ENCODE measurements around the gene SUPT16H. TPM values are rescaled to one million over a fixed set of nuclear protein-coding genes. Genes with fewer than 3 reads are reported as not detected.

SUPT16H gene
- total RNA-seq, 1 donor from 2014 or later, result 198 TPM

DNA sequence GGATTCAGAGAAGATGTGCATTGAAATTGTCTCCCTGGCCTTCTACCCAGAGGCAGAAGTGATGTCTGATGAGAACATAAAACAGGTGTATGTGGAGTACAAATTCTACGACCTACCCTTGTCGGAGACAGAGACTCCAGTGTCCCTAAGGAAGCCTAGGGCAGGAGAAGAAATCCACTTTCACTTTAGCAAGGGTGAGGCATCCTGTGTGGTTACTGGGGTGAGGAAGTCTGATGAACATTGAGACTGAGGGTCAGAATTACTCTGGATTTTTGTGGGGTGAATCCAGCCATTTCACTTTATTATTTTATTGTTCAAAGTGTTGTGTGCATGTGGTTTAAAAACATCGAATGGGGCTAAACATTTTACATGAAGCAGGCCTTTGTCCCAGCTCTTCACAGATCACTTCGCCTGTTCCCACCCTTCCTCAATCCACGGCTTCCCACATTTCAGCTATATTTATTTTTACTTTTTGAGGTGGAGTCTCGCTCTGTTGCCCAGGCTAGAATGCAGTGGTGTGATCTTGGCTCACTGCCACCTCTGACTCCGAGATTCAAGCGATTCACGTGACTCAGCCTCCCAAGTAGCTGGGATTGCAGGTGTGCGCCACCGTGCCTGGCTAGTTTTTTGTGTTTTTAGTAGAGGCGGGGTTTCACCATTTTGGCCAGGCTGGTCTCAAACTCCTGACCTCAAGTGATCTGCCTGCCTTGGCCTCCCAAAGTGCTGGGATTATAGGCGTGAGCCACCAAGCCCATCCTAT lies 40.6 kb downstream of the SUPT16H start:
- H3K9ac ChIP-seq, result no peak overlapping the region
- no peak overlapping the region for H3K4me2 ChIP-seq
- no peaks in the 10 kb centered on the region for H3K36me3 ChIP-seq
- Mint-ChIP-seq H3K9me3 (no peaks in the 10 kb centered on the region), H3K36me3 (no peaks in the 10 kb centered on the region), H3K4me1 (no peaks in the 10 kb centered on the region), H3K4me3 (no peak overlapping the region), H3K27me3 (ENCODE audit: insufficient read depth, low read depth) (peaks cover 4% of the 10 kb centered on the region), H3K27ac (no peak overlapping the region)
- H4K20me1 ChIP-seq (ENCODE audit: low read depth), result no peaks in the 10 kb centered on the region
- no peaks in the 10 kb centered on the region for H3K27me3 ChIP-seq
- DNase-seq (ENCODE audit: low spot score), result no peak
- no peak overlapping the region for H3K27ac ChIP-seq
- no peaks in the 10 kb centered on the region for H3K4me1 ChIP-seq
- H3F3A ChIP-seq (ENCODE audit: low read depth), result no peaks in the 10 kb centered on the region
- no peak overlapping the region for H2AFZ ChIP-seq (replicated peaks)
- H3K9me3 ChIP-seq (ENCODE audit: low read depth), result no peaks in the 10 kb centered on the region
- TF ChIP-seq, protein P1, sequence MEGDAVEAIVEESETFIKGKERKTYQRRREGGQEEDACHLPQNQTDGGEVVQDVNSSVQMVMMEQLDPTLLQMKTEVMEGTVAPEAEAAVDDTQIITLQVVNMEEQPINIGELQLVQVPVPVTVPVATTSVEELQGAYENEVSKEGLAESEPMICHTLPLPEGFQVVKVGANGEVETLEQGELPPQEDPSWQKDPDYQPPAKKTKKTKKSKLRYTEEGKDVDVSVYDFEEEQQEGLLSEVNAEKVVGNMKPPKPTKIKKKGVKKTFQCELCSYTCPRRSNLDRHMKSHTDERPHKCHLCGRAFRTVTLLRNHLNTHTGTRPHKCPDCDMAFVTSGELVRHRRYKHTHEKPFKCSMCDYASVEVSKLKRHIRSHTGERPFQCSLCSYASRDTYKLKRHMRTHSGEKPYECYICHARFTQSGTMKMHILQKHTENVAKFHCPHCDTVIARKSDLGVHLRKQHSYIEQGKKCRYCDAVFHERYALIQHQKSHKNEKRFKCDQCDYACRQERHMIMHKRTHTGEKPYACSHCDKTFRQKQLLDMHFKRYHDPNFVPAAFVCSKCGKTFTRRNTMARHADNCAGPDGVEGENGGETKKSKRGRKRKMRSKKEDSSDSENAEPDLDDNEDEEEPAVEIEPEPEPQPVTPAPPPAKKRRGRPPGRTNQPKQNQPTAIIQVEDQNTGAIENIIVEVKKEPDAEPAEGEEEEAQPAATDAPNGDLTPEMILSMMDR (IDR thresholded peaks at IDR 0.05), result no peak
- no peak for TF ChIP-seq EZH2 (IDR thresholded peaks at IDR 0.05)
- no peak for TF ChIP-seq EZH2phosphoT487 (IDR thresholded peaks at IDR 0.05)
- H3K4me3 ChIP-seq, result no peak overlapping the region
- no peaks in the 10 kb centered on the region for H3K79me2 ChIP-seq (ENCODE audit: low read depth)

DNA sequence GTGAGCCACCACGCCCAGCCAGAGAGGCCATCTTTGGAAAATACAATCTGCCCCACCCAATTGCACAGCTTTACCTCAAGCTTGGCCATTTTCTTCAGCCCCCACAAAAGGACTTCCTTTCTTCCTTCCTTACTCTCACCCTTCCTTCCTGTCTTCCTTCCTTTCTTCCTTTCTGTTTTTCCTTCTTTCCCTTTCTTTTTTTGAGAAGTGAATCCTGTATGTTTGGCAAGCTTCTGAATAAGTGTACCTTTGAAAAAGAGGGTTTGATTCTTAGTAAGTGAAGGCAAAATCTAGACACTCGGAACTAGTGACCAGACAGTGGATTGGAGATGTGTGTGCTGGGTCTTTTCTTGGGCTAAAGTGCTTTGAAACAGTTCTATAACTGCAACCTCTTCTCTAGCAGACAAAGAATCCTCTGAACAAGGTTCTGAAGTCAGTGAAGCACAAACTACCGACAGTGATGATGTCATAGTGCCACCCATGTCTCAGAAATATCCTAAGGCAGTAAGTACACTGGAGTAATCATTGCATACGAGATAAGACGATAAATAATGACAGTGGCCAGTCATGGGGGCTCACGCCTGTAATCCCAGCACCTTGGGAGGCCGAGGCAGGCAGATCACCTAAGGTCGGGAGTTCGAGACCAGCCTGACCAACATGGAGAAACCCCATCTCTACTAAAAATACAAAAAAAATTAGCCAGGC lies 49.5 kb downstream of the SUPT16H start:
- no peak for DNase-seq (ENCODE audit: low spot score)
- no peak overlapping the region for H3K27ac ChIP-seq
- no peaks in the 10 kb centered on the region for H3K27me3 Mint-ChIP-seq (ENCODE audit: insufficient read depth, low read depth)
- no peaks in the 10 kb centered on the region for H3K79me2 ChIP-seq (ENCODE audit: low read depth)
- H3K9me3 Mint-ChIP-seq, result no peaks in the 10 kb centered on the region
- H3K36me3 Mint-ChIP-seq, result no peaks in the 10 kb centered on the region
- H3F3A ChIP-seq (ENCODE audit: low read depth), result no peaks in the 10 kb centered on the region
- no peak overlapping the region for H3K4me3 ChIP-seq
- H3K36me3 ChIP-seq, result no peaks in the 10 kb centered on the region
- no peak overlapping the region for H3K4me2 ChIP-seq
- H3K4me1 Mint-ChIP-seq, result no peaks in the 10 kb centered on the region
- H2AFZ ChIP-seq (replicated peaks), result no peak overlapping the region
- TF ChIP-seq EZH2phosphoT487 (IDR thresholded peaks at IDR 0.05), result no peak
- TF ChIP-seq, protein P1 (IDR thresholded peaks at IDR 0.05), result no peak
- TF ChIP-seq EZH2 (IDR thresholded peaks at IDR 0.05), result no peak
- H3K27me3 ChIP-seq, result no peaks in the 10 kb centered on the region
- no peaks in the 10 kb centered on the region for H3K9me3 ChIP-seq (ENCODE audit: low read depth)
- H3K4me1 ChIP-seq, result no peaks in the 10 kb centered on the region
- H3K27ac Mint-ChIP-seq, result no peak overlapping the region
- H3K4me3 Mint-ChIP-seq, result no peak overlapping the region
- no peak overlapping the region for H3K9ac ChIP-seq
- no peaks in the 10 kb centered on the region for H4K20me1 ChIP-seq (ENCODE audit: low read depth)

DNA sequence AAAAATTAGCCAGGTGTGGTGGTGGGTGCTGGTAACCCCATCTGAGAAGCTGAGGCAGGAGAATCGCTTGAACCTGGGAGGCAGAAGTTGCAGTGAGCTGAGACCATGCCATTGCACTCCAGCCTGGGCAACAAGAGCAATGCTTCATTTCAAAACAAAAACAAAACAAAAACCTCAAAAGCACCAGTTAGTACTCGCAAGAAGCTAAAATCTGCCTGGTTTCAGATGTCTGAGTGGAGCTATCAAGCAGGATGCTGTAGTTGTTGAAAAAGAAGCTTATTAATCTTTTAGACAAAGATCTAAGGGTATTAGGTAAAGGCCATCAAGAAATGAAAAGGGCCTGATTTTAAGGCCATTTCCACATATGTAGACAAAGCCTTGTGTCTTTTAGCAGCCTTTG lies 50.9 kb downstream of the SUPT16H start:
- no peaks in the 10 kb centered on the region for H4K20me1 ChIP-seq (ENCODE audit: low read depth)
- H3K36me3 Mint-ChIP-seq, result no peaks in the 10 kb centered on the region
- H3K4me2 ChIP-seq, result no peak overlapping the region
- H3F3A ChIP-seq (ENCODE audit: low read depth), result no peaks in the 10 kb centered on the region
- H3K36me3 ChIP-seq, result no peaks in the 10 kb centered on the region
- no peaks in the 10 kb centered on the region for H3K9me3 ChIP-seq (ENCODE audit: low read depth)
- H2AFZ ChIP-seq (replicated peaks), result no peak overlapping the region
- H3K9me3 Mint-ChIP-seq, result no peaks in the 10 kb centered on the region
- H3K4me1 ChIP-seq, result no peaks in the 10 kb centered on the region
- no peak for DNase-seq (ENCODE audit: low spot score)
- no peak overlapping the region for H3K27ac Mint-ChIP-seq
- no peak overlapping the region for H3K4me3 ChIP-seq
- H3K79me2 ChIP-seq (ENCODE audit: low read depth), result no peaks in the 10 kb centered on the region
- H3K27me3 ChIP-seq, result no peaks in the 10 kb centered on the region
- no peak overlapping the region for H3K9ac ChIP-seq
- no peak overlapping the region for H3K27ac ChIP-seq
- no peaks in the 10 kb centered on the region for H3K4me1 Mint-ChIP-seq
- peaks cover 2% of the 10 kb centered on the region for H3K27me3 Mint-ChIP-seq (ENCODE audit: insufficient read depth, low read depth)
- no peak overlapping the region for H3K4me3 Mint-ChIP-seq
- TF ChIP-seq EZH2phosphoT487 (IDR thresholded peaks at IDR 0.05) (no peak), EZH2 (IDR thresholded peaks at IDR 0.05) (no peak)
- TF ChIP-seq, protein P1 (IDR thresholded peaks at IDR 0.05), result no peak

Measured in neural progenitor cell (in vitro differentiated cells).